ENCODE data around the gene RBPJ.
"Not testable (repeated sequence)": the region's sequence is repeated elsewhere in the genome, so short reads cannot be mapped to it uniquely, and the experiment has no call there.

RBPJ gene

GRCh38 chr4:26354491-26354890, 33.7 kb downstream of the RBPJ start:
- H3K4me3 ChIP-seq (ENCODE audit: insufficient read depth, low read length, poor library complexity, severe bottlenecking) = no peak overlapping the region
- TF ChIP-seq EZH2phosphoT487 (conservative IDR thresholded peaks at IDR 0.05; ENCODE audit: low read length) = no peak
- no peak for TF ChIP-seq CTCF (IDR thresholded peaks at IDR 0.05; ENCODE audit: insufficient read depth, low read length, poor library complexity, severe bottlenecking)
- no peak overlapping the region for H3K9ac ChIP-seq (ENCODE audit: low read length)
- H3K9me2 ChIP-seq (replicated peaks; ENCODE audit: insufficient read depth, low read length) = no peaks in the 10 kb centered on the region
- no peak overlapping the region for H2AFZ ChIP-seq (ENCODE audit: low read depth, low read length, severe bottlenecking)
- peaks cover 82% of the 10 kb centered on the region for H3K79me2 ChIP-seq (ENCODE audit: insufficient read depth, low read length)
- no peaks in the 10 kb centered on the region for H3K9me3 ChIP-seq (ENCODE audit: insufficient read depth, low read length)
- no peaks in the 10 kb centered on the region for H3F3A ChIP-seq (ENCODE audit: insufficient read depth)
- no peak overlapping the region for H3K4me2 ChIP-seq (ENCODE audit: low read depth, low read length, poor library complexity, severe bottlenecking)
- peaks cover 16% of the 10 kb centered on the region; the same call in 1 of the 2 replicates for H4K20me1 ChIP-seq (ENCODE audit: low read depth, low read length)
- no peak overlapping the region for H3K27ac ChIP-seq (ENCODE audit: low read depth, low read length)
- no peaks in the 10 kb centered on the region for H3K36me3 ChIP-seq (ENCODE audit: low read length)
- no peaks in the 10 kb centered on the region for H3K27me3 ChIP-seq (ENCODE audit: low read length)

GRCh38 chr4:26355392-26356052, 34.7 kb downstream of the RBPJ start:
- H3K36me3 ChIP-seq (ENCODE audit: low read length) = no peaks in the 10 kb centered on the region
- TF ChIP-seq CTCF (IDR thresholded peaks at IDR 0.05; ENCODE audit: insufficient read depth, low read length, poor library complexity, severe bottlenecking) = no peak
- no peak for TF ChIP-seq EZH2phosphoT487 (conservative IDR thresholded peaks at IDR 0.05; ENCODE audit: low read length)
- peaks cover 81% of the 10 kb centered on the region for H3K79me2 ChIP-seq (ENCODE audit: insufficient read depth, low read length)
- peaks cover 7% of the 10 kb centered on the region; the same call in 1 of the 2 replicates for H4K20me1 ChIP-seq (ENCODE audit: low read depth, low read length)
- no peaks in the 10 kb centered on the region for H3K9me3 ChIP-seq (ENCODE audit: insufficient read depth, low read length)
- H3K9ac ChIP-seq (ENCODE audit: low read length) = no peak overlapping the region
- no peak overlapping the region for H3K4me2 ChIP-seq (ENCODE audit: low read depth, low read length, poor library complexity, severe bottlenecking)
- H3K27ac ChIP-seq (ENCODE audit: low read depth, low read length) = no peak overlapping the region
- no peaks in the 10 kb centered on the region for H3F3A ChIP-seq (ENCODE audit: insufficient read depth)
- H2AFZ ChIP-seq (ENCODE audit: low read depth, low read length, severe bottlenecking) = no peak overlapping the region
- no peaks in the 10 kb centered on the region for H3K27me3 ChIP-seq (ENCODE audit: low read length)
- H3K9me2 ChIP-seq (replicated peaks; ENCODE audit: insufficient read depth, low read length) = no peaks in the 10 kb centered on the region
- H3K4me3 ChIP-seq (ENCODE audit: insufficient read depth, low read length, poor library complexity, severe bottlenecking) = no peak overlapping the region

GRCh38 chr4:26356081-26356501, 35.3 kb downstream of the RBPJ start:
- Histone ChIP-seq H3K27ac (ENCODE audit: low read depth, low read length) (no peak overlapping the region), H2AFZ (ENCODE audit: low read depth, low read length, severe bottlenecking) (no peak overlapping the region), H3K79me2 (ENCODE audit: insufficient read depth, low read length) (peaks cover 82% of the 10 kb centered on the region), H3K9ac (ENCODE audit: low read length) (no peak overlapping the region), H3K9me3 (ENCODE audit: insufficient read depth, low read length) (no peaks in the 10 kb centered on the region), H4K20me1 (ENCODE audit: low read depth, low read length) (peaks cover 6% of the 10 kb centered on the region; the same call in 1 of the 2 replicates), H3K4me3 (ENCODE audit: insufficient read depth, low read length, poor library complexity, severe bottlenecking) (no peak overlapping the region), H3F3A (ENCODE audit: insufficient read depth) (no peaks in the 10 kb centered on the region), H3K36me3 (ENCODE audit: low read length) (no peaks in the 10 kb centered on the region), H3K9me2 (replicated peaks; ENCODE audit: insufficient read depth, low read length) (no peaks in the 10 kb centered on the region), H3K27me3 (ENCODE audit: low read length) (no peaks in the 10 kb centered on the region), H3K4me2 (ENCODE audit: low read depth, low read length, poor library complexity, severe bottlenecking) (no peak overlapping the region)
- TF ChIP-seq EZH2phosphoT487 (conservative IDR thresholded peaks at IDR 0.05; ENCODE audit: low read length) (no peak), CTCF (IDR thresholded peaks at IDR 0.05; ENCODE audit: insufficient read depth, low read length, poor library complexity, severe bottlenecking) (no peak)

- not testable (repeated sequence) for H3K27ac ChIP-seq (ENCODE audit: low read depth, low read length); H3K36me3 ChIP-seq (ENCODE audit: low read length); H3K9me2 ChIP-seq (replicated peaks; ENCODE audit: insufficient read depth, low read length); H4K20me1 ChIP-seq (ENCODE audit: low read depth, low read length); H3K4me3 ChIP-seq (ENCODE audit: insufficient read depth, low read length, poor library complexity, severe bottlenecking); H3F3A ChIP-seq (ENCODE audit: insufficient read depth); H3K9me3 ChIP-seq (ENCODE audit: insufficient read depth, low read length); H3K27me3 ChIP-seq (ENCODE audit: low read length); H3K4me2 ChIP-seq (ENCODE audit: low read depth, low read length, poor library complexity, severe bottlenecking); H2AFZ ChIP-seq (ENCODE audit: low read depth, low read length, severe bottlenecking); H3K9ac ChIP-seq (ENCODE audit: low read length)
- H3K79me2 ChIP-seq (ENCODE audit: insufficient read depth, low read length) = peaks cover 65% of the 10 kb centered on the region
These were observed 38.7 kb downstream of the RBPJ start for GRCh38 chr4:26359521-26359920.
